Epithelial cell of proximal tubule (primary cell): ENCODE data around the gene MET. TPM values are rescaled to one million over a fixed set of nuclear protein-coding genes. Genes with fewer than 3 reads are reported as not detected.
A peak's percentile ranks its signal among the peaks of the same experiment; 100 is the strongest.

Experiments
- DNase-seq: peaks from one replicate; pipeline ENCODE4 v3.0.0-alpha.2; 2011; ENCODE audit warnings: low read depth
- H3K4me3 ChIP-seq: 2 replicates; pipeline ENCODE4 v1.5.1; 2011; ENCODE audit warnings: low read depth, mild to moderate bottlenecking, low read length
- total RNA-seq: library from RNA; depleted of rRNA; stranded (reverse); fragments of >200 nt; gene quantifications from 2 replicates; pipeline ENCODE4 v1.2.3, GENCODE V29; 2015
- TF ChIP-seq, protein P1 (sequence below): conservative IDR thresholded peaks from 2 replicates; pipeline ENCODE4 v1.5.1; 2012; ENCODE audit warnings: low read depth, mild to moderate bottlenecking, low read length

MET gene
- total RNA-seq, 1 donor from 2014 or later = 155 TPM

DNA sequence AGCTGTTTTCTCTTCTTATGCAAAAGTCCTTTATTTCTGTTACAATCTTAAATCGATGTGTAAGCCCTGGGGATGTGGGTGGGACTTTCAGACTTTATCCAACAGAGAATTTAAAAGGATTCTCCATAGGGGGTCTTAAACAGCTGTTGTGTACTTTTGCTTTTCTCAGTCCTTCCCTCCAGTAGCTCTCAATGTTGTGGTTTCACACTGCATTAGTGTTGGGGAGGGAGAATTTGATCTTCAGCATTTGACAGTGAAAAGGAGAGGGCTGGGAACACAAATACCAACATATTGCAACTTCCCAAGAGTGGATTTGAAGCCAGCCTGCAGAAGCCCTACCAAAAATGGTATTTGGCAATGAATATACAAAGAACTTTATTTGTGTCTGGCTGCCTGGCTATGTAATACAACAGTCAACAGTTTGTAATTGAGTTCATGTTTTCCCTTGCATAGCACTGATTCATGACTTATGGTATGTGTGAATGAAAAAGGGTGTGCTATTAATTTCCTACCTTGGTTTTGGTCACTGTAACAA, 110.2 kb downstream of the MET start:
- TF ChIP-seq, protein P1, sequence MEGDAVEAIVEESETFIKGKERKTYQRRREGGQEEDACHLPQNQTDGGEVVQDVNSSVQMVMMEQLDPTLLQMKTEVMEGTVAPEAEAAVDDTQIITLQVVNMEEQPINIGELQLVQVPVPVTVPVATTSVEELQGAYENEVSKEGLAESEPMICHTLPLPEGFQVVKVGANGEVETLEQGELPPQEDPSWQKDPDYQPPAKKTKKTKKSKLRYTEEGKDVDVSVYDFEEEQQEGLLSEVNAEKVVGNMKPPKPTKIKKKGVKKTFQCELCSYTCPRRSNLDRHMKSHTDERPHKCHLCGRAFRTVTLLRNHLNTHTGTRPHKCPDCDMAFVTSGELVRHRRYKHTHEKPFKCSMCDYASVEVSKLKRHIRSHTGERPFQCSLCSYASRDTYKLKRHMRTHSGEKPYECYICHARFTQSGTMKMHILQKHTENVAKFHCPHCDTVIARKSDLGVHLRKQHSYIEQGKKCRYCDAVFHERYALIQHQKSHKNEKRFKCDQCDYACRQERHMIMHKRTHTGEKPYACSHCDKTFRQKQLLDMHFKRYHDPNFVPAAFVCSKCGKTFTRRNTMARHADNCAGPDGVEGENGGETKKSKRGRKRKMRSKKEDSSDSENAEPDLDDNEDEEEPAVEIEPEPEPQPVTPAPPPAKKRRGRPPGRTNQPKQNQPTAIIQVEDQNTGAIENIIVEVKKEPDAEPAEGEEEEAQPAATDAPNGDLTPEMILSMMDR = no peak
- no peak for DNase-seq
- H3K4me3 ChIP-seq = no peak overlapping the region

DNA sequence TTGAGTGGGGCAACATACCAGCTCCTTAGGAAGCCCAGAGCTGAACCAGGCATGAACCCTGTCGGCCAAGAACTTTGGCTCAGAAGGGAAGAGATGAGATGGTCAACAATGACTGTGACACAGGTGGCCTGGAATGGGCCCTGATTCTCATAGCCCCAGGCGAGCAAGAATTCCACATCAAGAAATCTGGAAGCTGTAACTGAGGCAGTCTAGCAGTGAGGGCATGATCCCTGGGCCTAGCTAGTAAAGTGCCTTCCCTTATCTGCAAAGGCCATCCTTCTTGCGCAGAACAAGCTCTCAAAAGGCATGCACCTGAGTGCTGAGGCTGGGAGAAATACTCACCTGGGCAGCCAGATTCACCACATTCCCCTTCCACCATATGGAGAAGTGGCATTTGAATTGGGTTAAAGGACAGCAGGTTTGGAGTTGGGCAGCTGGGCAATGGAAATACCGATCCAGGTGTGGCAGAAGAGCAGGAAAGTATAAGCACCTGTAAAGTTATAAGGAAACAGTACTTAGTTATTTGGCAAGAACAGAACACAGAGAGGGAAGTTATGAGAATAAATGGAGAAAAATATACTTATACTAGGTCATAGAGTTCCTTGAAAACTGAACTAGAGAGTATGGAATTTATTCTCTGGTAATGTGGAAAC, 111.8 kb downstream of the MET start:
- no peak for DNase-seq
- no peak overlapping the region for H3K4me3 ChIP-seq
- TF ChIP-seq, protein P1 = no peak

DNA sequence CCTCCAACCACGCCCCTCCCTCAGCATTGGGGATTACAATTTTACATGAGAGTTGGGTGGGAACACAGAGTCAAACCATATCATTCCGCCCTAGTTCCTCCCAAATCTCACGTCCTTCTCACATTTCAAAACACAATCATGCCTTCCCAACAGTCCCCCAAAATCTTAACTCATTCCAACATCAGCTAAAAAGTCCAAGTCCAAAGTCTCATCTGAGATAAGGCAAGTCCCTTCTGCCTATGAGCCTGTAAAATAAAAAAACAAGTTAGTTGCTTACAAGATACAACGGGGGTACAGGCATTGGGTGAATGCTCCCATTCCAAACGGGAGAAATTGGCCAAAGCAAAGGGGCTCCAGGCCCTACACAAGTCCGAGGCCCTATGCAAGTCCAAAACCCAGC, 112.7 kb downstream of the MET start:
- no peak overlapping the region for H3K4me3 ChIP-seq
- TF ChIP-seq, protein P1 = no peak
- DNase-seq = no peak

DNA sequence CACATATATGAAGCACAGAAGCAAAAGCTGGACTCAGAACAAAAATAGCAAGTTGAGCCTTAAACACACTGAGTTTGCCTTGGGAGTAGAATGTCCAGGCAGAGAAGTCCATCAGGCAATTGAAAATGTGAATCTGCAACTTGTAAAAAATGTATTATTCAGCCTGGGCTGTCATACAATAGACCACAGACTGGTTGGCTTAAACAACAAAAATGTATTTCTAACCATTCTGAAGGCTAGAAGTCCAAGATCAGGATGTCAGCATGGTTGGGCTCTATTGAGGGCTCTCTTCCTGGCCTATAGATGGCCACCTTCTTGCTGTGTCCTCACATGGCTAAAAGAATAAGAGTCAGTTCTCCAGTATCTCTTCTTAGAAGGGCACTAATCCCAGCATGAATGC, 113.8 kb downstream of the MET start:
- no peak for DNase-seq
- TF ChIP-seq, protein P1 = no peak
- H3K4me3 ChIP-seq = no peak overlapping the region

DNA sequence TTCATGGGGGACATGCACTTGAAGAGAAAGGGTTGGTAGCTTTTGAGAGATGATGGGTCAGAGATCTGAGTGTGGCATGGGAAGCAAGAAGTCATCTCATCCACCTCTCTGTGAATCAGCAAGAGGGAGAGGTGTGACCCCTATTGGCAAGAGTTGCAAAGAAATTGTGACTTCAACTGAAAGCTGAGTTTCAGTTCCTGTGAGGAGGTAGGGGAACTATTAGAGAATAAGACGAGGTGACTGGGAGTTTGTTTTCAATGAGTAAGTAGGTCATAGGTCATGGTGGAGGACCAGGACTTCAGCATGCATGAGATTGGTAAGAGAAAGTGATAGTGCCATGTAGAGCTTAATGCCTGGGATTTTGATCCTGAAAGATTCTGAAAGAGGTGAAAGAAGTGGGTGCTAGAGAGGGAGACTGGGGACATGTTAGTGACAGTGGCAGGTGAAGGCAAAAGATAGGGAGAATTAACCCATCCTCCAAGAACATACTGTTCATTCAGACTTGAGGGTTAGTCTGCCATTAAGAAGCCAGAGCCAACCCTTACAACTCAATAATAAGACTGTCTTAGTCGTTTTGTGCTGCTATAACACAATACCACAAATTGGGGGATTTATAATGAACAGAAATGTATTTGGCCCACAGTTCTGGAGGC, 114.9 kb downstream of the MET start:
- TF ChIP-seq, protein P1 = peak; percentile 57
- no peak for DNase-seq
- no peak overlapping the region for H3K4me3 ChIP-seq

DNA sequence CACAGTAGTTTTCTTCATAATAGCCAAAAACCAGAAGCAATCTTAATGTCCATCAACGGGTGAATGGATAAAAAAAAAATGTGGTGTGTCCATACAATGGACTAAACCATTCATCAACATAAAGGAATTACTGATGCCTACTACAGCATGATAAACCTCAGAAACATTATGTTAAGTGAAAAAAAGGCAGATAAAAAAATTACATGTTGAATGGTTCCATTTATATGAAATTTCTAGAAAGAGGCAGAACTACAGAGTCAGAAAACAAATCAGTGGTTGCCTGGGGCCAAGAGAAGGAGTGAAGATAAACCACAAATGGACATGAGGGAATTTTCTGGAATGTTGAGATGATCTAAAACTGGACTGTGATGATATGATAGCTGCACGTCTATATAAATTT, 115.9 kb downstream of the MET start:
- DNase-seq = no peak
- TF ChIP-seq, protein P1 = no peak
- no peak overlapping the region for H3K4me3 ChIP-seq

DNA sequence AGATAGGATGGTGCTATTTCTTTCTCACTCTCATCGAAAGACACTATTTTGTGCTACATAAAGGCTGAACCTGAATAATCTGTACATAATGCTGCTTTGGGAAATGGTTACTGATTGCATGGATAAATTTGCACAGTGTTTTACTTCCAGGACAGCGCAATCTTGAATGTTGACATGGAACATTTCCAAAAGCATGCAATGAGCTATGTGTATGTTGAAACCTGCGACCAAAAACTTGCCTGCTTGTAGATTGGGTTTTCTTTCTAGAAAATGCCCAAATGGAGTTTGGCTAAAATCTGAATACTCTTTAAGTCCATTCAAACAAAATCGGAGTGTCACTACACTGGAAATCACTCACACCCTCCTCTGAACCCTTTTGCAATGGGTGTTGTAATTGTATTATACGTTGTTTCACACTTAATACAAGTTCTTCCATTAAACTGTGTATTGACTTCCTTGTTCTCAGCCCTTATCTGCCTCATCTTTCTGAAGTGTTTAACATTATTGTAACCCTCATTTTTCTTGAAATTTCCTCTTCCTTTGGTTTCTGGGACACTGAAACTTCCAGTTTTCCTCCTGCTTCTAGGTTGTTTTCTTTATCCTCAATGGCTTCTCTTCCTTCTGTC, 116.7 kb downstream of the MET start:
- DNase-seq = no peak
- no peak overlapping the region for H3K4me3 ChIP-seq

More for the DNA sequence above, 116.7 kb downstream of the MET start:
- TF ChIP-seq, protein P1 = no peak
